Upper lobe of right lung (tissue), 1 donor: Measurements from ENCODE around the gene PIK3AP1. TPM values are rescaled to one million over a fixed set of nuclear protein-coding genes. Genes with fewer than 3 reads are reported as not detected.

ENCODE experiments used
- ATAC-seq: fragments of 200-7000 bp; cut with Tn5 transposase; one replicate; pipeline ENCODE4 v1.9.1; 2020; ENCODE audit warnings: mild to moderate bottlenecking, moderate library complexity
- DNase-seq: peaks from one replicate; pipeline ENCODE4 v3.0.0-alpha.2; 2020
- H3K27ac ChIP-seq: fragments of 200-600 bp; one replicate; pipeline ENCODE4 v1.8.0; 2022
- H3K27me3 ChIP-seq: fragments of 200-600 bp; one replicate; pipeline ENCODE4 v1.8.0; 2022; ENCODE audit warnings: mild to moderate bottlenecking
- H3K36me3 ChIP-seq: fragments of 200-600 bp; one replicate; pipeline ENCODE4 v1.8.0; 2022
- H3K4me1 ChIP-seq: fragments of 200-600 bp; one replicate; pipeline ENCODE4 v1.8.0; 2022
- H3K4me3 ChIP-seq: fragments of 200-600 bp; one replicate; pipeline ENCODE4 v1.8.0; 2022; ENCODE audit warnings: mild to moderate bottlenecking
- H3K9me3 ChIP-seq: fragments of 200-600 bp; one replicate; pipeline ENCODE4 v1.8.0; 2022
- intact Hi-C: fragments of 100-400 bp; cut with DNase I; formaldehyde crosslinking; loops from one replicate; pipeline ENCODE4 v1.11.0; 2022
- total RNA-seq: library from RNA; stranded (reverse); fragmentation: NEBNext Ultra II Directional; extraction: Animal tissue kit (Norgen Biotek cat#: 25700); gene quantifications from one replicate; pipeline ENCODE4 v1.2.1, GENCODE V29; 2021
- TF ChIP-seq, protein P1 (sequence below): fragments of 200-600 bp; IDR thresholded peaks from one replicate; pipeline ENCODE4 v1.8.0; 2022; ENCODE audit warnings: antibody characterized with exemption
- donor health status: DM: no; HTN: yes; CAD: no; lungs with severe emphysema.

PIK3AP1 gene
- total RNA-seq, 1 donor from 2014 or later, result 65.2 TPM

DNA sequence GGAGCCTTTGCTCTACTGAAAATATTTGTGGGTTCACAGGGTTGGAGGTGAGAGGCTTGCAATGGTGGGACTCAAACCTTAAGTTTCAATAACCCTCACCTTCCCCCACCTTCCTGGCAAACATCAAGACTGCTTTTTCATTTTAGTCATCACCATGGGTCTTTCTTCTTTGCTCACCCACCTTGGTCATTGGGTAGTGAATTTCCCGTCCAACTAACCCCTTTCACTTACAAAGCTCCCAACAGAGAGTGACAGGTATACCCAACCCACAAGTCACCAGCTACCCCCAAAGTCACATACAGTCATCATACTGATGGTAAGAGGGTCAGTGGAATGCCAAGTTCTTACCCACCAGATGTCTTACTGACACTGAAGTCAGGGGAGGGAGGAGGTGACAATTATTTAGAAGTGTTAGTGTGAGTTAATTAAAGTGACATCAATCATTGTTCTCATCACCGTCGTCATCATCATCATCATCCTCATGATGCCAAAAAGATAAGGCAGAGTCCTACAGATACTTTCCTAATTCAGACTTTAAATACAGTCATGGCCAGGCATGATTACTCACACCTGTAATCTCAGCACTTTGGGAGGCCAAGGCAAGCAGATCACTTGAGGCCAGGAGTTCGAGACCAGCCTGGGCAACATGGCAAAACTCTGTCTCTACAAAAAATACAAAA is 49.0 kb downstream of the PIK3AP1 start:
- H3K27me3 ChIP-seq, result no peaks in the 10 kb centered on the region
- TF ChIP-seq, protein P1, sequence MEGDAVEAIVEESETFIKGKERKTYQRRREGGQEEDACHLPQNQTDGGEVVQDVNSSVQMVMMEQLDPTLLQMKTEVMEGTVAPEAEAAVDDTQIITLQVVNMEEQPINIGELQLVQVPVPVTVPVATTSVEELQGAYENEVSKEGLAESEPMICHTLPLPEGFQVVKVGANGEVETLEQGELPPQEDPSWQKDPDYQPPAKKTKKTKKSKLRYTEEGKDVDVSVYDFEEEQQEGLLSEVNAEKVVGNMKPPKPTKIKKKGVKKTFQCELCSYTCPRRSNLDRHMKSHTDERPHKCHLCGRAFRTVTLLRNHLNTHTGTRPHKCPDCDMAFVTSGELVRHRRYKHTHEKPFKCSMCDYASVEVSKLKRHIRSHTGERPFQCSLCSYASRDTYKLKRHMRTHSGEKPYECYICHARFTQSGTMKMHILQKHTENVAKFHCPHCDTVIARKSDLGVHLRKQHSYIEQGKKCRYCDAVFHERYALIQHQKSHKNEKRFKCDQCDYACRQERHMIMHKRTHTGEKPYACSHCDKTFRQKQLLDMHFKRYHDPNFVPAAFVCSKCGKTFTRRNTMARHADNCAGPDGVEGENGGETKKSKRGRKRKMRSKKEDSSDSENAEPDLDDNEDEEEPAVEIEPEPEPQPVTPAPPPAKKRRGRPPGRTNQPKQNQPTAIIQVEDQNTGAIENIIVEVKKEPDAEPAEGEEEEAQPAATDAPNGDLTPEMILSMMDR, result no peak
- no peaks in the 10 kb centered on the region for H3K36me3 ChIP-seq
- ATAC-seq (no peak), DNase-seq (no peak)
- intact Hi-C loops, result no loop called here
- no peak overlapping the region for H3K27ac ChIP-seq
- H3K9me3 ChIP-seq, result no peaks in the 10 kb centered on the region
- peaks cover 15% of the 10 kb centered on the region for H3K4me1 ChIP-seq
- H3K4me3 ChIP-seq, result no peak overlapping the region

DNA sequence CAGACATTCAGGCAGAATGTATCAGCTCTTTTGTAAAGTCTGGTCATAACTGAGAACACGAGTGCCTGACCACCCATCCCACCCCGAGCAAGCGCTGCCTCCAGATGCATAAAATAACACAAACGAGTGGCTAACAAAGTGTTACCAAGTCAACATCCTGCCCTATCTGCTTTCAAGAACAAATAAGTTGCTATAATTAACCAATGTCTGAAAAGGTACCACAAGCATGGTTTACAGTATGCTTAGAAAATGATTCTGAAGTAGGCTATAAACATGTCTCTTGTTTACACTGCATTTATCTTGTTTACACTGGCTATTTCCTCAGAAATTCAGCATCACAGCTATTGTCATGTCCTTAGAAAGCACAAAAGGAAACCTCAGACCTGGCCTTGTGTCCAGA is 49.5 kb downstream of the PIK3AP1 start:
- TF ChIP-seq, protein P1, result no peak
- no peak for ATAC-seq
- H3K4me1 ChIP-seq, result peaks cover 15% of the 10 kb centered on the region

GRCh38 chr10:96667401-96667800 is 52.9 kb downstream of the PIK3AP1 start:
- Histone ChIP-seq H3K27ac (no peak overlapping the region), H3K27me3 (no peaks in the 10 kb centered on the region), H3K36me3 (no peaks in the 10 kb centered on the region), H3K9me3 (no peaks in the 10 kb centered on the region), H3K4me3 (no peak overlapping the region), H3K4me1 (peaks cover 3% of the 10 kb centered on the region)
- DNase-seq, result no peak
- TF ChIP-seq, protein P1, result no peak
- intact Hi-C loops, result no loop called here
- no peak for ATAC-seq

More for the DNA sequence above, 49.5 kb downstream of the PIK3AP1 start:
- Histone ChIP-seq H3K4me3 (no peak overlapping the region), H3K27me3 (no peaks in the 10 kb centered on the region), H3K36me3 (no peaks in the 10 kb centered on the region), H3K9me3 (no peaks in the 10 kb centered on the region), H3K27ac (no peak overlapping the region)
- intact Hi-C loops, result no loop called here
- DNase-seq, result no peak

GRCh38 chr10:96666741-96667140 is 53.6 kb downstream of the PIK3AP1 start:
- Histone ChIP-seq H3K27me3 (no peaks in the 10 kb centered on the region), H3K4me3 (no peak overlapping the region), H3K4me1 (peaks cover 3% of the 10 kb centered on the region), H3K9me3 (no peaks in the 10 kb centered on the region), H3K36me3 (no peaks in the 10 kb centered on the region), H3K27ac (no peak overlapping the region)
- no peak for DNase-seq
- TF ChIP-seq, protein P1, result no peak
- intact Hi-C loops, result no loop called here
- ATAC-seq, result no peak

GRCh38 chr10:96665306-96665705 is 55.0 kb downstream of the PIK3AP1 start:
- intact Hi-C loops, result no loop called here
- TF ChIP-seq, protein P1, result no peak
- DNase-seq, result no peak
- H3K36me3 ChIP-seq, result no peaks in the 10 kb centered on the region
- ATAC-seq, result no peak
- H3K4me1 ChIP-seq, result peaks cover 3% of the 10 kb centered on the region
- no peaks in the 10 kb centered on the region for H3K27me3 ChIP-seq
- H3K27ac ChIP-seq, result no peak overlapping the region
- no peak overlapping the region for H3K4me3 ChIP-seq
- no peaks in the 10 kb centered on the region for H3K9me3 ChIP-seq

DNA sequence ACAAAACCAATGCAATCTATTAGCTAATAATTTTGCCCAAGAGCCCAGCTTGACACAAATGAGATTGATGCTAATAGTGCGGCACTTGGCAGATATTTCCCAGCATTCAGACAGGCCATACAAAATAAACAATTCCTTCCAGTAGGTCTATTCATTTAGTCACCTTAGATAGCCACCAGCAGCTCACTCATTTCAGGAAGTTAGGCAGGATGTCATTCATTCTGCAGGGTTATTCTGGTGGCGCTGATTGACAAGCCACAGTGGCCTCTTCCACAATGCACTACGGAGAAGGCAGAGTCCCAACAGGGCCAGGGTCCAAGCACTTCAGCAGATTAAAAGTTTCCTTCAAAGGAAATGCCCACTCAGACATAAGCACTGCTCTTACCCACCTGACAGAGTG is 55.8 kb downstream of the PIK3AP1 start:
- Histone ChIP-seq H3K9me3 (no peaks in the 10 kb centered on the region), H3K27me3 (no peaks in the 10 kb centered on the region), H3K27ac (no peak overlapping the region), H3K4me3 (no peak overlapping the region), H3K36me3 (no peaks in the 10 kb centered on the region), H3K4me1 (peaks cover 3% of the 10 kb centered on the region)
- intact Hi-C loops, result no loop called here
- DNase-seq (no peak), ATAC-seq (peak; percentile 58)
- TF ChIP-seq, protein P1, result no peak
